NCI-H446 (cell line): ENCODE measurements around the gene MRGPRE.
A peak's percentile ranks its signal among the peaks of the same experiment; 100 is the strongest.

Experiments
- DNase-seq, 2 experiments: peaks; one replicate each; lab custom pipeline; 2025; lab: John Stamatoyannopoulos, UW

The MRGPRE gene

DNA sequence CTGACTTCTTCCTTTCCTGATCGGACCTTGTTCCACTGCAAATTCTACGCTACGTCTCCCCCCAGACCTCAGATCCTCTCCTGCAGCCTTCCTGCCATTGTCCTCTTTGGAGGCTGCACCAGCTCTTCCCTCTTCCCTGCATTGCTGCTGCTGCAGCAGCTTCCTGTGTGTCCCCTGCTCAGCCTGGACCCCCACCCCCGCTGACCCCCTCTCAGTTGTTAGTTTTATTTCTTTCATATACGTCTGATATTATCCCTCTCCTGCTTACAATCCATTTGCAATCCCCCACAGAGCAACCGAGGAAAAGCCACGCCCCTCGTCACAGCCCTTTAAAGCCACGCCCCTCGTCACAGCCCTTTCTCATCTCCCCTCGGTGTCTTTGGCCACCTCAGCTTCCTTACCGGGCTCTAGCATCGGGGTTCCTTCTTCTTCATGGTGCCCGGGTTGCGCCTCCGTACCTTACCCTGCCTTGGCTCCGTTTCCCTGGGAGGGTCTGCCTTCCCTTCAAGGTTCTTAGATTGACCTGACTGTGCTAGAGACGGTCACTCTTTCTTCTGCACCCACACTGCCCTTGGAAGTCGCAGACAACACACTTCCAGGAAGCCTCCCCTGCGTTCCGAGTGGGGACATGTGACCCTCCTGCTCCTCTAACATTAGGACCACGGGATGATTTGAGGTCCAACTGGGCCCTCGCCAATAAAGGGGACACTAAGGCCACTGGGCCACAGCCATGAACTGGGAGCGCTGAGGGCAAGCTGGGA is 18.4 kb downstream of the MRGPRE start:
- no peak for DNase-seq

DNA sequence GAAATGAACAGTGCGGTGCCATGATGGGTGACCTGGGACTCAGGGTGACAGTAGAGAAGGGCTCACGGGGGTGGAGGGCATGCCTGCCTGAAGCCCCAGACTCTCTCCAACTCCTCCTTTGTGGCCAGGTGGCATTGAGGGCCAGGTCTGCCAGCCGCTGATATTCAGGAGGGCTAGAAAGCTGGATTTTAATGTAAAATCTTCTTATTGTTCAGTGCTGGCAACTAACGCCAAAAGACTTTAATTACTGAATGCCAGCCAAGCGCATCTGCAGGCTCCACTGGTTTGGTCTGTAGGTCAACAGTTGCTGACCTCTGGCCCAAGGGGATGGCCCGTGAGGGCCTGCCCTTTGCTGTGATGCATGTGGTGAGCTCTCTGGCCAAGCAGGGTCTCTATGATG is 23.9 kb downstream of the MRGPRE start:
- DNase-seq, result peak; percentile 22 to 69

DNA sequence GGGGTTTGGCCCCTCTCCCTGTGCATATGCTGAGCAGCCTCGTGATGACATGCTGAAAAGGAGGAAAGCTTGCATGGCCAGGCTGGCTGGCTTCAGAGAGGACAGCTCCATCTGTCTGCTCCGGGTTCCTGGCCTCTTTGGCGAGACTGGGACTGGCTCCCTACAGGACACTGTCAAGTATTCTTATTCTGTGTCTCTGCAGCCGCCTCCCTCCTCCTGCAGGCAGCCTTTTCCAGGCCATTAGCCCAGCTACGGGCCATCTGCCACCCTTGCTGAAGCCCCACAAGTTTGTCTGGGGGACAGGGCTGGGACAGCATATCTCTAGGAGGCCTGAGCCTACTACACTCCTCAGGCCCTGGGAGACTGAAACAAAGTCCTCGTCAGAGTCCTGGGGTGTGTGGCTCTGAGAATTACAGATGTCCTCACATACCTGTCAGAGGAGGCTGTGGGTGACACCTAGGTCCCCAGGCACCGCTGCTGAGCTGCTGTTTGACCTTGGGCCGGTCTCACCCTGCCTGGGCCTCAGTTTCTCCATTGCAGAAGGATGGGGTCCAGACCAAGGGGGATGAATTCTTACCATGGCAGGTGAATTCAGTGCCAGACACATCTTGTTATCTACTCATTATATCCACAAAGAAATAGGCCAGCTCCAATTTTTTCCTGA is 24.6 kb downstream of the MRGPRE start:
- DNase-seq, result peak; percentile 49 to 94

DNA sequence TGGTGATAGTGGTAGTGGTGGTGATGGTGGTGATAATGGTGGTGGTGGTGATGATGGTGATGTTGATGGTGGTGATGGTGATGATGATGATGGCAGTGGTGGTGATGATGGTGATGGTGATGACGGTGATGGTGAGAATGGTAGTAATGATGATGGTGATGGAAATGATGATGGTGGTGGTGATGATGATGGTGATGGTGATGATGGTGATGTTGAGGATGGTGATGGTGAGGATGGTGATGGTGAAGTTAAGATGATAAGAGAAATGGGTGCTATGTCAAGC is 25.4 kb downstream of the MRGPRE start:
- no peak for DNase-seq

DNA sequence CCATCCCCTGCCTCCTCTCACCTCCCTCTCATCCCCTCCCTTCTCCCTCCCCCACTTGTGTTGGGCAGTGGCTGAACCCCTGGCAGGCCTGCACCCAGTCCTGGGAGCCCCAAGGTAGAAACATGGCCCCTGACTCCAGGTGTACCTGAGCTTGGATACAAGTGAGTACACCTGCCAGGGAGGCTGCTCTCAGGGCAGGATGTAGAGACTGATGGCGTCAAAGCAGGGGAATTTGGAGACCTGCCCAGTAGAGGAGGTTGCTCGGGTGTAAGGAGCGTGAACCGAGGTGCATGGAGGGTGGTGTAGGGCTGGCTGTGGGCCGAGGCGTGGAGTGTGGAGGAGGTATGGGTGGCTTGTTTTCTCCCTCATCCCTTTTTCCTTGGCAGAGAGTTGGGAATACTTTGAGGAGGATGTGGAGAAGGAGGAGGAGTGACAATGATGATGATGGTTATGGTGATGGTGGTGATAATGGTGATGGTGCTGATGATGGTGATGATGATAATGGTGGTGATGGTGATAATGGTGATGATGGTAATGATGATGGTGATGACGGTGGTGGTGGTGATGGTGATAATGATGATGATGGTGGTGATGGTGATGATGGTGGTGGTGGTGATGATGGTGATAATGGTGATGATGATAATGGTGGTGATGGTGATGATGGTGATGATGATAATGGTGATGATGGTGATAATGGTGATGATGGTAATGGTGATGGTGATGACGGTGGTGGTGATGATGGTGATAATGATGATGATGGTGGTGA is 25.9 kb downstream of the MRGPRE start:
- DNase-seq, result no peak

DNA sequence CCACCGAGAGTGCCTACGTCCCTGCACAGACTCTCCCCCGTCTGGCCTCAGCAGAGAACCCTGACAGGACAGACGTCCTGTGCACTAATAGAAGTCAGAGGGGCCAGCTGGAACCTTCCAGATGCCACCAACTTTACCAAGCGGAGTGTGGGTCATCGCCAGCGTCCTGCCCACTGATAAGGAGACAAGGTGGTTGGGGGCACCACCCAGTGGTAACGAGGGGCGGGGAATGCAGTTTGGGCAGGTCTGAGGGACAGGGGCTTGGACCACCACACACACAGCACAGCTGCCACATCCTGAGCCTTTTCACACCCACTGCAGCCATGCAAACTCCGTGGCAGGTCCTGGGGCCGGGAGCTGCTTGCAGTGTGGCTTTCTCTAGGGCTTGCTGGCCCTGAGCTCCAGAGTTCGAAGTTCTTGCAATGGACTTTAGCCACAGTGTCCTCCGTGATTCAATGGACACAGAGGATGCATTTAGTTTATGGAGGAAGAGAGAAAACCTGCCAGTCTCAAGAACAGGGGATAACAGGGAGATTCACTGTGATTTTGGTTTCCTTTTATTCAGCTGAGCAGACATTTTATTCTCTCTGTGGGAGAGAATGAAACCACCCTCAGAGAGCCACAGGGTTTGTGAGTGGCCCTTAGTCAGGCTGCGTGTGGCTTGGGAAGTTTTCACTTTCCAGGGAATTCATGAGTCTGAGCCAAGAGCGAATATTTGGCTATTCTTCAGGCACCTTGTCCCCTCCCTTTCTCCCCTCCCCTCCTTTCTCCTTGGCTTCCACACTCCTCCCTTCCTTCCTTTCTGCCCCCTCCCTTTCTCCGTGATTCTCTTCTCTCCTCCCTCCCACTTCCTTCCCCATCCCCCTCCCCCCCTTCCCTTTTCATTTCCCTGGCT is 26.7 kb downstream of the MRGPRE start:
- DNase-seq, result no peak

DNA sequence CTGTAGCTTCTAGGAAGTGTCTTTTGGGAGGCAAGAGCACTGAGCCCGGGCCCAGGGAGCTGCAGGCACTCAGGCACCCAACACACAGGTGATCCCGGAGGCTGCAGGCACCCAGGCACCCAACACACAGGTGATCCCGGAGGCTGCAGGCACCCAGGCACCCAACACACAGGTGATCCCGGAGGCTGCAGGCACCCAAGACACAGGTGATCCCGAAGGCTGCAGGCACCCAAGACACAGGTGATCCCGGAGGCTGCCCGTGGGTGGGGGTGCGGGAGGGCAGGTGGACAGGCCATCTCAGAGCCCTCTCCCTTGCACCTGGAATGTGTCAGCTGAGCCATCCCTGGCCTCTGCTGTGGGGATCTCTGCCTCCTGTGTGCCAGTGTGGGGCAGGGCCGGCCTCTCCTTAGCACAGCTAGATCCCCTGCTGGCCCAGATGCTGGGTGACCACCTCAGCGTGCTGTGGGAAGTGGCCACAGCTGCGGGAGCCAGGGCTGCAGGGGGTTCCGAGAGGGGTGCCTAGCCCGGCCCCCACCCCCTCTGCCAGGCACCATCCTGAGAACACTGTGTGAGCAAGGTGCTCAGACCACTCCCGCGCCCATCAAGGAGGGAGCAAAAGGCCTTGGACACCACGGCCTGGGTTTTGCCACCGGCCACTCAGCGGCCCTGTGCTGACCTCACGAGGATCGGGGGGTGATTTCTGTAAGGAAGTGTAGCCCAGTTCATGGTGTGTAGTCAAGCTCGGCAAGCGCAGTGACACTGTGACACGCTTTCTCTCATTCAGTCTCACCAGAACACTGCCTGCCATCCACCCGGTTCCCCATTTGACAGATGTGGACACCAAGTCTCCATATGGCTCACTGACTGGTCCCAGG is 27.8 kb downstream of the MRGPRE start:
- no peak for DNase-seq

DNA sequence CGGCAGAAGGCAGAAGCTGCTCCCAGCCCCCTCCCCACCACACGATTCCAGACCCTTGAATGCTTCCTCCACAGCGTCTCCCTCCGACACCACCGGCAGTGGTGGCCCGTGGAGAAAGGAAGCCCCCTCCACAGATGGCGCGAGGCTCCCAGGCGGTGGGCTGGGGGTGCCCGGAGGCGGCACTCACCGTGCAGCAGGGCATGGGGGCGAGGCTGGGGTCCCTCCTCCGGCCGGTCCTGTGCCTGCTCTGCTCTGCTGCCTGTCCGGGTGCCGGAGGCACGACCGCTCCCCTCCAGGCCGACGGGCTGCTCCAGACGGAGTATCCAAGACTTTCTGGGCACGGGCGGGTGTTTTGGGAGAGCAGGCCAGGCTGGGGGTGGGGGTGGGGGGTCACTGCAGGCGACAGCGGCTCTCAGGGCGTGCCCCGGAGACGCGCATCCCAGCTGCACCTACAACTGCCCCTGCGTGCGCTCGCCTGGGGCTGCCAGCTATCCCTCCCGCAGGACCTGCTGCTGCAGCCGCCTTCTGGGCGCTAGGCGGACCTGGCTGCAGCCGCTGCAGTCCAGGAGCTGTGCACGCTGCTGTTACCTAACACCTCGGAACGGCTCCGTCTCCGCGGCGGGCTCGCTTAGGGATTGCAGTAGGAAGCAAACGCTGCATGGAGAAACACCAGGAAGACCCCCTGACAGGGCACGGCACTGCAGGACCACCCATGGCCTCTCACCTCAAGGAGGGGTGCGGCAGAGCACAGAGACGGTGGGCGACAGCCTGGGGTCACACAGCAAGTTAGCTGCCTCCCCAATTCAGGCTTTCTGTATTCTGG is 28.8 kb downstream of the MRGPRE start:
- no peak for DNase-seq

DNA sequence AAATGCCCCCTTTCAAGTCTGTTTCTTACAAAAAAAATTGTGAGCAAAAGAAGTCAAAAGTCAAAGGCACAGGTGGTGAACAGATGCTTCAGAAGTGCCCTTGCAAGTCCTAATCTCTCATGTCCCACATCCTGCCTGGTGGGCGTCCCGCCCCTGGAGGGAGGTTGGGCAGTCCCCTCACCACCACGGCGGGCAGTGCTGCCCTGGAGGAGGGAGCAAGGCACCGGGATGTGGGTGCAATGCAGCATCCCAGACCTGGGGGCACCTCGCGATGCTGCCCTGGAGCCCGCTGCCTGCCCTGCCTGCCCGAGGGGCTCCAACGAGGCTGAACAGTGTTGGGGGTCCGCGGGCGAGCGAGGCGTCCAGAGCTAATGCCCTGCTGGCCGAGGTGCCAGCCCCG is 29.5 kb downstream of the MRGPRE start:
- no peak for DNase-seq

DNA sequence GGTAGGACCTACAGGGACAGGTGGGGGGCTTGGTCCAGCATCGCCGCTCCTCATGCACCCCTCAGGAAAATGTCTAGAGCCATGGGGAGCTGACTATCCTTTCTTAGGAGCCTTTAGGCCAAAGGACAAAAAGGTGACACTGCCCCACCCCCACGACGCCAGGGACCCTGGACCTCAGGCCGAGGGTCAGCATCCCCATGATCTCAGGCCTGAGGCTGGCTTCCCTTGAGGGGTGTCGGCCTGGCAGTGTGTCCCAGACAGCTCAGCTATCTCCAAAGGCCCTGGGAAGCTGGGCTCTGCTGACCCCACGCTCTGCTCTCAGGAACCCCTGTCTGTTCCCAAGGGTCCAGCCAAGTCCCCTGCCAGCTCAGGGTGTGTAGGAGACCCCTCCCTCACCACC is 29.9 kb downstream of the MRGPRE start:
- no peak for DNase-seq

DNA sequence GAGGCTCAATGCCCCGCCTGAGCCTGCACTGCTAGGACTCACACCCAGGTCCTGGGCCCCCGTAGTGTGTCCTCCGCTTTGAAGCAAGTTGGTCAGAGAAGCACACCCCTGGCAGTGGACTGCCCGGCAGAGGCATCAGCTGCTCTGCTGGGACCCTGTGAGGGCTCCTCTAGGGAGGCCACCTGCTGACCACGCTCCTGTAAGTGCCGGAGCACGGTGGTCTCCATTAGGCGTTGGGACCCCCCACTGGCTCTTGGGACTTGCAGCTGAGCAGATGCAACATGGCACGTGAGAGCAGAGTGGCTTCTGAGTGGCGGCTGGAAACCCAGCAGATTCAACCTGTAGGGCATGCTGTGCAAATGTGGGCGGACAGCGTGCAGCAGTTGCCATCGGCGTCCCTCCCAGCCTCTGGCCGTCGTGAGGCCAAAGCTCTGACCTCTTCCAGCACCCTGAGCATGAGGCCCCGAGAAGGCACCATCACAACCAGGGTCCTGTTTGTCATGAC is 30.5 kb downstream of the MRGPRE start:
- no peak for DNase-seq

DNA sequence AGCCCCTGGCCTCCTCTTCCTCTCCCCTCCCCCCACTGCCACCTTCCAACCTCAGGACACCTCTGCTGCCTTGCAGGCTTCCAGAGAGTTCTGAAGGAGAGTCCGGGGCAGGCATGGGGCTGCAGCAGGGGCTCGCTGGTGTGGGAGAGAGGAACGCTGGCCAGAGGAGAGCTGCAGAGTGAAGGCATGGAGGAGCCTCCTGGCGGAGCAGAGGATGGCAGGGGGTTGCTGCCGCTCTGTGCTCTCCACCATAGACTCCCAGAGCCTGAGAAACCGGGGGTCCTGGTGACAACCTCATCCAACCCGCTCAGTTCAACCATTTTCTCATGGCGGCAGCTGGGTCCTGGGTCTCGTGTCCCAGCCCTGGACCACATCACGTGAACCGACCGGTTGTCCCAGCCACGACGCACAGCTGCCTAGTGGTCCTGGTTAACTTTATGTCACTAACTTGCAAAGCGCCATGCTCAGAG is 31.1 kb downstream of the MRGPRE start:
- DNase-seq, result no peak

DNA sequence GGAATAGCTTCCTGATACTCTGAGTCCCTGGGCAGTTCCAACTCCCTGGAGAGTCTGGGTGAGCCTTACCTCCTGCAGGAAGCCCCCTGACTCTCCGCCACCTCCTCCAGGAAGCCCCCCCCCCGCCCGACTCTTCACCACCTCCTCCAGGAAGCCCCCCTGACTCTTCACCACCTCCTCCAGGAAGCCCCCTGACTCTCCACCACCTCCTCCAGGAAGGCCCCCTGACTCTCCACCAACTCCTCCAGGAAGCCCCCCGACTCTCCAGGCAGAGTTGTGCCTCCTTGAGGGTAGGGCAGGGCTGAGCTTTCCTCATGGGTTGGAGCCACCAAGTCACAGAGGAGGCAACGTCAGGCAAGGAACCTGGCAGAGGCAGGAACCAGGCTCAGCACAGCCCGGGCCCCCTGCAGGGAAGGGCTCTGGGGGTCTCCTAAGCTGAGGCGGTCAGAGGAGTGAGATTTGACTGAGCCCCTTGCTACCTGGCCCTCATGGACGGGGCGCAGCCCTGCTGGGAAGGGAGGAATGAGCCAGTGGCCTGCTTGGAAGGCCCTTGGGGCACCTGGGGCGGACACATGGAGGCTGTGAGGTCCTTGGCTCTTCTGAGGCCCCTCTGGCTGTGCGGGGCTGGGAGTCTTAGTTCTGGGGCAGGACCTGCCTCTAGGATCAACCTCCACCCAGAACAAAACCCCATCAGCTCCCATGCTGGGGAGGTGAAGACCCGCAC is 31.7 kb downstream of the MRGPRE start:
- DNase-seq, result no peak

DNA sequence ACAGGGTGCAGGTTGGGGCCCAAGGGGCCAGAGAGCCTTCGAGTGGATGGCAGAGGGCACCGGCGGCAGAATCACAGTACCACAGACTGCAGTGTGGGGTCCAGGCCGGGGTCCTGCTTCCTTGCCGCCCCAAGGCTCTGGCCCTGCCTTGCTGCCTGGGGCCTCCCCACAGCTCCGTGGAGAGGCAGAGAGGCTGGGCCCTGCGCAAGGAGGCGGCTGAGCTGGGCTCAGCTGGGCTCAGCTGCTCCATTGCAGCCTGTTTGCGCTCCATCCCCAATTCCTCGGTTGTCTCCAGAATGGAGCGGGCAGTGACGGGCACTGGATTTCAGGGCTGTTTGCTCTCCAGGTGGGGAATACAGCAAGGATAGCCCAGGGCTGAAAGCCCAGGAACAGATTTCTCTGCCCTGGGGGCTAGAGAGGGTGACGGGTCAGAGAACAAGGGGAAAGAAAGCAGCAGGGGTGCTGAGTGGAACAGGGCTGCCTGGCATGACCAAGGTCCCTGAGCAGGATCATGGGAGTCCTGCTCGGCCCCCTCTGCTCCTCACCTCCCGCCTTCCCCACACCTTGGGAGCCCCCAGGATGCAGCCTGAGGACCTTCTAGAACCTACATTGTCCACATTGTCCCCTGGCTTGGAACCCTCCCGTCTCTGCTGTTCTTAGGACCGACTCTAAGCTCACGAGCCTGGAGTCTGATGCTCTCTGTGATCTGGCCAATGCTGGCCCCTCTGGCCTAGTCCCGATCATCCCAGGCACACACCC is 32.5 kb downstream of the MRGPRE start:
- no peak for DNase-seq

DNA sequence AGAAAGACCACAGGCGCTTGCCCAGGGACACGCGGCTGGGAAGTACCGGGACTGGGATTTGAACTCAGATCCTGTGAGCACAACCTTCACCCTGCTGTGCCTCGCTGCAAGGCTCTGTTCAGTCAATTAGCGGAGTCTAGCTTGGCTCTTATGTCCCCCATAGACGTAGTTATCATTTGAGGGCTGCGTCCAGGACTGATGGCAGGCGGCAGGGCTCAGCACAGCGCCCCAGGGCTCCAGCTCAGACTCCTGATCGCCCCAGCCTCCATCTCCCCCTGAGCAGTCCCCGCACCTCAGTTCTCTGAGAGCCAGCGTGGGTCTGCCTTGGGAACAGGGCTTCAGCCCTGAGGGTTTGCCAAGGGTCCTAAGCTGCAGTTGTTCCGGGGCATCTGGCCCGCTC is 33.4 kb downstream of the MRGPRE start:
- DNase-seq, result no peak

DNA sequence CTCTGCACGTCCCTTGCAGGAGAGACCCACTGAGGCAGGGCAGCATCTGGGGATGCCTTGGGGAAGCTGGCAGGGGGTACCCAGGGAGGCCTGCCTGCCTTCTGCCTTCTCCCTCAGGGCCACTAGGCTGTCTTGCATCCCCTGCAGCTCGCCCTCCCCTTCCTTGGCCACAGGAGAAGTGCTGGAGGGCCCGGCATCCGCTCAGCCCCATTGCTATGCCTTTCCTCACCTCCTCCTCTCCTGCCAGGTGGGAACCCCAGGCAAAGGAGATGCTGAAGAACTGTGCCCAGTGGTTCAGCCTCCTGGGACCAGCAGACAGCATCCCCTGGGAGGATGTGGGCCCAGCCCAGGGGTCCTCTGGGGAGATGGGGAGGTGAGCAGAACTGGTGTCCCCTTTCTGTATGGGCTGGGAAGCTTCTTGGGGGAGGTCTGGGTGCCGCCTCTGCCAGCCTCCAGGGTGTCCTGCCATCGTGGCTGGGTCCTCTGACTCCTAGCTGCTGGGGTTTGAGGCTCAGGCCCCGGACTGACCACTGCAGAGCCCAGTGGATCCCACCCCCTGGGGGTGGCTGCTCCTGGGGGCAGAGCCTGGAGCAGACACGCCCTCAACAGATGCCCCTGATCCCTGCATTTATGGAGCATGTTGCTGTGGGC is 34.2 kb downstream of the MRGPRE start:
- no peak for DNase-seq

DNA sequence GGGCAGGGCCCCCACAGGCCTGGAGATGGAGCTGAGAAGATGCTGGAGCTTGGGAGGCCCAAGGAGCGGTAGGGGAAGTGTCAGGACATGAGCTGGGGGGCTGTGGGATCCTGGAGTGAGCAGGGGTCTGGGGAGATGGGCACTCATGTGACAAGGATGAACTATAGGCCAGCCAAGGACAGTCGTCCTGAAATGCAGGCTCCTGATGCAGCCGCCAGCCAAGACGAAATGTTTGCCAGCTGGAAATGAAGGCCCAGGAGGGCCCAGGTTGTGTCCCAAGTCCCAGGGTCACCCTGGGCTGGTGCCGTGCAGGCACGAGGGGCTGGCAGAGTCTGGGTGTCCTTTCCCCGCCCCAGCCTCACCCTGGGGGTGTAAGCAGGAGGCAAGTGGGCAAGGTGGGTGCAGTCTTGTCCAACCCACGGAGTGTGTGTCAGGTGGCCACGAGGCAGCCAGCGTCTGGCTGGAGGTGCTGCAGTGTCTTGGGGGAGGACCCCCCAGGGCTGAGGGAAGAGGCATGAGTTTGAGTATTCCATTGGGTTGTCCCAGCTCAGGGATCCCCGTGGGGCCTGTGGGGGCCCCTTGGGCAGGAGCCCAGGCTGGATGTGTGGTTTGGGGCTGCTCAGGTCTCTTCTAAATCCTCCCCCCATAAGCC is 35.0 kb downstream of the MRGPRE start:
- DNase-seq, result no peak
